ELR (cell line): Measurements from ENCODE around the gene SH2B3.
A peak's percentile ranks its signal among the peaks of the same experiment; 100 is the strongest.
"Not testable (repeated sequence)": the region's sequence is repeated elsewhere in the genome, so short reads cannot be mapped to it uniquely, and the experiment has no call there.

ENCODE experiments used
- DNase-seq: peaks from one replicate; pipeline ENCODE4 v3.0.0-alpha.2; 2015; ENCODE audit warnings: low read depth

Gene SH2B3

GRCh38 chr12:111387747-111388323 is 17.9 kb upstream of the SH2B3 start:
- DNase-seq = no peak

- DNase-seq = no peak
Measured at GRCh38 chr12:111389635-111390034, 16.1 kb upstream of the SH2B3 start.

- no peak for DNase-seq
Measured at GRCh38 chr12:111390910-111391309, 14.8 kb upstream of the SH2B3 start.

- DNase-seq = peak; percentile 79
Measured at GRCh38 chr12:111393700-111394300, 11.9 kb upstream of the SH2B3 start.

- DNase-seq = no peak
Measured at GRCh38 chr12:111394480-111394879, 11.2 kb upstream of the SH2B3 start.

- DNase-seq = no peak
Measured at GRCh38 chr12:111395336-111396187, 10.2 kb upstream of the SH2B3 start.

GRCh38 chr12:111396271-111396670 is 9.5 kb upstream of the SH2B3 start:
- not testable (repeated sequence) for DNase-seq

GRCh38 chr12:111396726-111397445 is 8.8 kb upstream of the SH2B3 start:
- DNase-seq = peak; percentile 96

- DNase-seq = peak; percentile 48
Measured at GRCh38 chr12:111398530-111398929, 7.2 kb upstream of the SH2B3 start.

- not testable (repeated sequence) for DNase-seq
Measured at GRCh38 chr12:111399741-111400404, 5.8 kb upstream of the SH2B3 start.

GRCh38 chr12:111401167-111401605 is 4.5 kb upstream of the SH2B3 start:
- DNase-seq = no peak

- DNase-seq = not testable (repeated sequence)
Measured at GRCh38 chr12:111402490-111402824, 3.3 kb upstream of the SH2B3 start.

- peak; percentile 50 for DNase-seq
Measured at GRCh38 chr12:111404362-111405148, 1.2 kb upstream of the SH2B3 start.

- peak; percentile 96 for DNase-seq
Measured at GRCh38 chr12:111405149-111405858, 419 bp upstream of the SH2B3 start.

GRCh38 chr12:111406474-111407376 is 1.0 kb downstream of the SH2B3 start:
- DNase-seq = no peak

GRCh38 chr12:111407377-111408115 is 1.8 kb downstream of the SH2B3 start:
- no peak for DNase-seq

GRCh38 chr12:111408116-111408440 is 2.4 kb downstream of the SH2B3 start:
- DNase-seq = peak; percentile 42

GRCh38 chr12:111408686-111409402 is 3.1 kb downstream of the SH2B3 start:
- no peak for DNase-seq
